K562 (cell line): ENCODE data around the gene N4BP3. TPM values are rescaled to one million over a fixed set of nuclear protein-coding genes. Genes with fewer than 3 reads are reported as not detected.

Experiments
- ARHGAP35 ChIP-seq: fragments of 450-650 bp; IDR thresholded peaks from 2 replicates; pipeline ENCODE4 v1.6.1; 2018; ENCODE audit not compliant: partially characterized antibody
- ARID1B ChIP-seq: fragments of 450-650 bp; IDR thresholded peaks from 2 replicates; pipeline ENCODE4 v1.6.1; 2016; ENCODE audit warnings: antibody characterized with exemption, mild to moderate bottlenecking, inconsistent platforms
- BCOR ChIP-seq: fragments of 450-650 bp; IDR thresholded peaks from 2 replicates; pipeline ENCODE4 v1.6.1; 2016
- BRF1 ChIP-seq: IDR thresholded peaks from 3 replicates; pipeline ENCODE4 v1.6.1; 2011; ENCODE audit warnings: borderline replicate concordance, mild to moderate bottlenecking; ENCODE audit not compliant: insufficient read length; ENCODE audit errors: extremely low read depth
- CREB5 ChIP-seq: fragments of 250-450 bp; sonication (Bioruptor Pico); IDR thresholded peaks from 2 replicates; pipeline ENCODE4 v1.5.0; 2020; ENCODE audit warnings: mild to moderate bottlenecking
- DPF2 ChIP-seq: fragments of 450-650 bp; IDR thresholded peaks from 2 replicates; pipeline ENCODE4 v1.6.1; 2016
- ELF2 ChIP-seq: fragments of 250-450 bp; sonication (Bioruptor Pico); IDR thresholded peaks from 2 replicates; pipeline ENCODE4 v1.5.0; 2021; ENCODE audit warnings: mild to moderate bottlenecking
- FOS ChIP-seq: IDR thresholded peaks from 3 replicates; pipeline ENCODE4 v1.6.1; 2011; ENCODE audit not compliant: insufficient read length; ENCODE audit errors: extremely low read depth
- HSF4 ChIP-seq: fragments of 250-450 bp; sonication (Bioruptor Pico); IDR thresholded peaks from 2 replicates; pipeline ENCODE4 v2.1.2; 2022; ENCODE audit warnings: mild to moderate bottlenecking, moderate library complexity, borderline replicate concordance
- KDM5B ChIP-seq: fragments of 200-600 bp; sonication (generic); IDR thresholded peaks from 2 replicates; pipeline ENCODE4 v1.6.1; 2012; ENCODE audit warnings: low read depth, mild to moderate bottlenecking, moderate library complexity, low read length, control low read depth, inconsistent platforms; ENCODE audit not compliant: insufficient replicate concordance
- KLF1 ChIP-seq: fragments of 450-650 bp; IDR thresholded peaks from 2 replicates; pipeline ENCODE4 v1.6.1; 2016; ENCODE audit warnings: missing genetic modification characterization, missing compliant biosample characterization
- MEF2D ChIP-seq: conservative IDR thresholded peaks from 2 replicates; pipeline ENCODE4 v1.6.1; 2016; ENCODE audit warnings: low read depth, missing genetic modification characterization, missing compliant biosample characterization
- NFIC ChIP-seq: fragments of 450-650 bp; IDR thresholded peaks from 2 replicates; pipeline ENCODE4 v1.6.1; 2017; ENCODE audit warnings: mild to moderate bottlenecking, inconsistent platforms
- PHF20 ChIP-seq: fragments of 450-650 bp; IDR thresholded peaks from 2 replicates; pipeline ENCODE4 v1.6.1; 2018; ENCODE audit not compliant: partially characterized antibody
- PHF8 ChIP-seq: fragments of 200-600 bp; sonication (generic); IDR thresholded peaks from 2 replicates; pipeline ENCODE4 v1.6.1; 2012; ENCODE audit warnings: mixed run types, mild to moderate bottlenecking, inconsistent platforms, low read length, moderate library complexity, borderline replicate concordance
- RB1 ChIP-seq: fragments of 450-650 bp; IDR thresholded peaks from 2 replicates; pipeline ENCODE4 v1.6.1; 2017; ENCODE audit warnings: low read depth, mild to moderate bottlenecking
- STAT5B ChIP-seq: fragments of 250-450 bp; sonication (Bioruptor Pico); IDR thresholded peaks from 2 replicates; pipeline ENCODE4 v1.8.0; 2021; ENCODE audit warnings: mild to moderate bottlenecking, inconsistent platforms
- UBTF ChIP-seq, 2 experiments: IDR thresholded peaks; 2 replicates each; pipeline ENCODE4 v1.6.1; 2012; ENCODE audit warnings: improper control_type of control experiment in 2 of 2, low read depth in 2 of 2, low read length in 2 of 2, borderline replicate concordance in 1 of 2
- XRCC4 ChIP-seq: IDR thresholded peaks from one replicate; pipeline ENCODE4 v1.6.1; 2011; ENCODE audit not compliant: insufficient read depth, insufficient read length; ENCODE audit errors: extremely low read depth
- ZFP30 ChIP-seq: fragments of 250-450 bp; sonication (Bioruptor Pico); IDR thresholded peaks from 2 replicates; pipeline ENCODE4 v1.8.0; 2022; ENCODE audit warnings: moderate library complexity, mild to moderate bottlenecking, inconsistent platforms, borderline replicate concordance
- ZNF583 ChIP-seq: fragments of 250-450 bp; sonication (Bioruptor Pico); IDR thresholded peaks from 2 replicates; pipeline ENCODE4 v1.4.0; 2020
- ZNF655 ChIP-seq: fragments of 250-450 bp; sonication (Bioruptor Pico); IDR thresholded peaks from 2 replicates; pipeline ENCODE4 v1.5.0; 2021
- ZNF707 ChIP-seq: fragments of 250-450 bp; sonication (Bioruptor Pico); conservative IDR thresholded peaks from 2 replicates; pipeline ENCODE4 v1.8.0; 2022; ENCODE audit warnings: inconsistent platforms, mild to moderate bottlenecking, moderate library complexity
- ZNF764 ChIP-seq: fragments of 250-450 bp; sonication (Bioruptor Pico); IDR thresholded peaks from 2 replicates; pipeline ENCODE4 v1.4.0; 2020; ENCODE audit warnings: low read depth, mild to moderate bottlenecking, moderate library complexity
- ZNF780A ChIP-seq: fragments of 250-450 bp; sonication (Bioruptor Pico); IDR thresholded peaks from 2 replicates; pipeline ENCODE4 v1.5.0; 2021; ENCODE audit warnings: mild to moderate bottlenecking
- ZSCAN32 ChIP-seq: fragments of 450-650 bp; formaldehyde crosslinking; IDR thresholded peaks from 2 replicates; pipeline ENCODE4 v1.4.0; 2020; ENCODE audit warnings: mild to moderate bottlenecking, moderate library complexity
- polyA plus RNA-seq, 8 experiments: library from polyadenylated mRNA; depleted of rRNA in 4 of 8; stranded (reverse) in 5 of 8; unstranded in 3 of 8; fragments of >200 nt; fragmentation: Nextera tagmentation in 2 of 8; fragmentation: Illumina TruSeq in 1 of 8; extraction: Ambion mirVana in 2 of 8; extraction: Trizol in 1 of 8; gene quantifications; 2 replicates each; pipeline versions ENCODE4 v1.2.1 to v1.2.3, GENCODE V29; 2011 to 2014; ENCODE audit warnings: inconsistent platforms in 1 of 8, missing spikeins in 1 of 8
- total RNA-seq, 7 experiments: library from RNA; depleted of rRNA in 6 of 7; stranded (reverse); fragments of >200 nt in 6 of 7; fragmentation: Illumina TruSeq in 2 of 7; extraction: Trizol in 2 of 7; gene quantifications; 2 replicates each; pipeline versions ENCODE4 v1.2.1 to v1.2.3, GENCODE V29; 2011 to 2021; ENCODE audit warnings: low replicate concordance in 1 of 7

Gene N4BP3
- total and polyA plus RNA-seq, 9 of the 15 experiments (the other 6 are each of a cell fraction or from before 2014, with no cell fraction given), result 0.06 to 7.0 (median 2.4) TPM

GRCh38 chr5:178113141-178113787, at the start of gene N4BP3 (continued):
- TF ChIP-seq ZNF764 (CRISPR knock-in tag), result no peak
- no peak for TF ChIP-seq XRCC4
- TF ChIP-seq STAT5B (CRISPR knock-in tag), result no peak
- no peak for TF ChIP-seq ZNF780A (CRISPR knock-in tag)
- no peak for TF ChIP-seq BRF1
- no peak for TF ChIP-seq ZFP30 (CRISPR knock-in tag)
- peak; percentile 48; the same call in 1 of the 2 replicates for TF ChIP-seq PHF8
- TF ChIP-seq PHF20, result no peak
- peak; percentile 31 to 82; a peak in 1 of 4 replicates for TF ChIP-seq UBTF (IDR thresholded peaks at IDR 0.05; ENCODE audit: borderline replicate concordance in 1 of 2, low read depth in 2 of 2, low read length in 2 of 2)
- no peak for TF ChIP-seq ZSCAN32 (CRISPR knock-in tag)
- peak; percentile 97 for TF ChIP-seq RB1
- TF ChIP-seq KLF1 (tag), result peak; percentile 71; the same call in 1 of the 2 replicates
- no peak for TF ChIP-seq ZNF655
- no peak for TF ChIP-seq FOS
- TF ChIP-seq ZNF583 (CRISPR knock-in tag), result no peak
- TF ChIP-seq BCOR, result no peak
- TF ChIP-seq HSF4 (CRISPR knock-in tag), result no peak
- TF ChIP-seq ELF2, result no peak
- TF ChIP-seq MEF2D (tag), result no peak
- no peak for TF ChIP-seq ARID1B
- TF ChIP-seq ARHGAP35, result no peak
- no peak for TF ChIP-seq ZNF707
- no peak for TF ChIP-seq DPF2
- TF ChIP-seq CREB5, result no peak
- TF ChIP-seq NFIC, result no peak
- TF ChIP-seq KDM5B, result peak; percentile 31
